Cortex of kidney (tissue), 1 donor: Measurements from ENCODE around the gene GMPPA.

Experiments
- DNase-seq: peaks from one replicate; lab custom pipeline; 2025; lab: John Stamatoyannopoulos, UW

GMPPA gene

DNA sequence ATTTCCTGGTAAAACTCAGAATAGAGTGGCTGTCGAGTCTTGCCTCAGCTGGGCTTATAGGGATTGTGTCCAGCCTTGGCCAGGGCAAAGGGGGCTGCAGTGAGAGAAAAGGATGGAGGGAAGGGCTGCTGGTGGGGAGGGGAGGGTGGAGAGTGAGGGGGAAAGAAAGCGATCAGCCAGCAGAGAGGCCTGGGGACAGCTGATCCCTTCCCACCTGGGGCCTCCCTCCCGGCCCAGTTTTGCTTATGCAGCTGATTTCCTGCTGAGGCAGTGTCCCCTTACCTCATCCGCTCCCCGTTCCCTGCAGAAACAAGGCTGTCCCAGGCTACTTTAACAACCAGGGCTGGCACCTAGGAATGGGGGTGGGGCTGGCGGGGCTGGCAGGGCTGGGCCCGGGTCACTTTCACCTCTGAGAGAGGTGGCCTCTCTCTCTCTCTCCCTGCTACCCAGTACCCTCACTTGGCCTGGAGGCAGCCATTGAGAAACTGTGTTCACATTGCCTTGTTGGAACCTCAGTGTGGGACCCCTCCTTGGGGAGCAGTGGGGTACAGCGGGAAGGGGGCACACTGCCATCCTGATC is 12.2 kb upstream of the GMPPA start:
- DNase-seq, result no peak

DNA sequence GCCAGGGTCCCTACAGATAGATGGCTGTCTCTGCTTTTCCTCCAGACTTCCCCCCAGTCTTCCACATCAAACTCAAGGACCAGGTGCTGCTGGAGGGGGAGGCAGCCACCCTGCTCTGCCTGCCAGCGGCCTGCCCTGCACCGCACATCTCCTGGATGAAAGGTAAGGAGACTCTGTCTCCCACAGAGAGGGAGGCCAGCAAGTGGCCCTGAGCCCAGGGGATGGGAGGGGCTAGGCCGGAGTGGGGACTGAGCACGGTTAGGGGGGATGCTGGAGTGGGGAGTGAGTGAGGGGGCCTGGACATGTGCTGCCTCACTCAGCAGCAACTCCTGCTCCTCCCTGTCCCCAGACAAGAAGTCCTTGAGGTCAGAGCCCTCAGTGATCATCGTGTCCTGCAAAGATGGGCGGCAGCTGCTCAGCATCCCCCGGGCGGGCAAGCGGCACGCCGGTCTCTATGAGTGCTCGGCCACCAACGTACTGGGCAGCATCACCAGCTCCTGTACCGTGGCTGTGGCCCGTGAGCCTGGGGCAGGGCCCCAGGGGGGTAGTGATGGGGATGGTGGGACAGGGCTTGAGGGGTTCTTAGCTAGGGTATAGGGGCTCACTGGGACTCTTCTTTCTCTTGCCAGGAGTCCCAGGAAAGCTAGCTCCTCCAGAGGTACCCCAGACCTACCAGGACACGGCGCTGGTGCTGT is 10.4 kb upstream of the GMPPA start:
- DNase-seq, result no peak

- DNase-seq, result no peak
Observed at GRCh38 chr2:219488844-219489194, 9.9 kb upstream of the GMPPA start.

GRCh38 chr2:219489315-219489714 is 9.4 kb upstream of the GMPPA start:
- DNase-seq, result no peak

DNA sequence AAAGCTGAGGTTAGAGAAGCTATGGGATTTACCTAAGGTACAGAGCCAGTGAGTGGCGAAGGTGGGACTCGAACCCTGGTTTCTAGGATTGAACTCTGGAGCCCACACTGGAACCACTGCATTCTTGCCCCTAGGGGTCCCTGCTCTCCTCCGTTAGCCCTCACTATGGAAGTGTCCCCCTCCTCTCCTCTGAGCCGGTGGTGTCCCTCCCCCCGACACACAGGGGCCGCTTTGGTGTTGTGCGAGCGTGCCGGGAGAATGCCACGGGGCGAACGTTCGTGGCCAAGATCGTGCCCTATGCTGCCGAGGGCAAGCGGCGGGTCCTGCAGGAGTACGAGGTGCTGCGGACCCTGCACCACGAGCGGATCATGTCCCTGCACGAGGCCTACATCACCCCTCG is 8.5 kb upstream of the GMPPA start:
- no peak for DNase-seq

- no peak for DNase-seq
Observed at GRCh38 chr2:219490600-219491130, 8.0 kb upstream of the GMPPA start.

GRCh38 chr2:219491278-219491963 is 7.3 kb upstream of the GMPPA start:
- no peak for DNase-seq

DNA sequence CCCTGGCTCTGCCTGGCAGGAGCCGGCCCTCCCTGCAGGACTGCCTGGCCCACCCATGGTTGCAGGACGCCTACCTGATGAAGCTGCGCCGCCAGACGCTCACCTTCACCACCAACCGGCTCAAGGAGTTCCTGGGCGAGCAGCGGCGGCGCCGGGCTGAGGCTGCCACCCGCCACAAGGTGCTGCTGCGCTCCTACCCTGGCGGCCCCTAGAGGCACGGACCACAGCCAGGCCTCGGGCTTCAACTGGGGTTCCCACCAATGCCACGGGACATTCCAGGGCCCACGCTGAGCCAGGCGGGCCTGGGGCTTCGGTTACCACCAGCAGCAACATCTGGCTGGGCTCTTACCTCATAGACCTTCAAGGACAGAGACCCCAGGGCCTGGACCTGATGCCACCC is 6.1 kb upstream of the GMPPA start:
- no peak for DNase-seq

DNA sequence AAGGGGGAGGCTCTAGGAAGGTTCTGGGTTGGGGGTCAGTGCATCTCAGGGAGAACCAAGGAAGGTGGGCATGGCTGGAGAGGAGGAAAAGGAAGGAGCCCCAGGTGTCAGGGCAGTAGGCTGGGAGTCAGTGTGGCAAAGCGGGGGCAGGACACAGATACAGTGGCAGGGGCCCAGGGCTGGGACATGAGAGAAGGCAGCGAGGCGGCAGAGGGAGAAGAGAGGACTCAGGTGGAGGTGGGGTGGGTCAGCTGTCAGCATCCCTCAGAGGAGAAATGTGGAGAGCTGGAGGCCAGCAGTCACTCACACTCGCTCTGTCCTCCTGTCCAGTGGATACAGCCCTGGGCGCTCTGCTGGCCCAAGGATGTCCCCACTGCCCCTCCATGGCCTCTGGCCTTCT is 5.6 kb upstream of the GMPPA start:
- no peak for DNase-seq

DNA sequence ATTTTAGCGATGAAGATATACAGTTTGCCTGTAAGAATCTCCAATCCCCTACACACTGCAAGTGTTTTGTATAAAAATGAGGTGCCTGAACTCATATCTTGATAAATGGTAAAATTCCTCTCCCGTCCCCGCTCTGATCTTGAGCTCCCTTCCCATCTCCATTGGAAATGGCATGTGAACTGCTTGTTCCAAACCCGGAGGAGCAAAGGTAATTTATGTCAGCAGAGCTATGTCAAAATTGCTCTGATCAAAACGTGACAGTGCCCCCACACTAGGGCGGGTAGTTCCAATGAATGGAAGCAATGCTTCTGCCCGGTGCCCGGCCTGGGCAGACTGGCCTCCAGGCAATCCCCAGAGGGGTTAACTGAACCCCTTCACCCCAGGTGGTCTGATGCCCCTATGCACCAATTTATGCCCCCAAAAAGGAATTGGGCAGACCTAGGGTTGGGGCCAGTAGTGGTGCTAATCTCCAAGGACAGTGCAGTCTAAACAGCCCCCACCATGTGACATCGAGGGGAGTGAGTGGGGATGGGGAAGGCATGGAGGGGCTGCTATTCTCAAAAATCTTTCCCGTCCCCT is 3.6 kb upstream of the GMPPA start:
- DNase-seq, result no peak

- DNase-seq, result no peak
Observed at GRCh38 chr2:219495531-219496122, 3.1 kb upstream of the GMPPA start.

- DNase-seq, result no peak
Observed at GRCh38 chr2:219496247-219496824, 2.4 kb upstream of the GMPPA start.

DNA sequence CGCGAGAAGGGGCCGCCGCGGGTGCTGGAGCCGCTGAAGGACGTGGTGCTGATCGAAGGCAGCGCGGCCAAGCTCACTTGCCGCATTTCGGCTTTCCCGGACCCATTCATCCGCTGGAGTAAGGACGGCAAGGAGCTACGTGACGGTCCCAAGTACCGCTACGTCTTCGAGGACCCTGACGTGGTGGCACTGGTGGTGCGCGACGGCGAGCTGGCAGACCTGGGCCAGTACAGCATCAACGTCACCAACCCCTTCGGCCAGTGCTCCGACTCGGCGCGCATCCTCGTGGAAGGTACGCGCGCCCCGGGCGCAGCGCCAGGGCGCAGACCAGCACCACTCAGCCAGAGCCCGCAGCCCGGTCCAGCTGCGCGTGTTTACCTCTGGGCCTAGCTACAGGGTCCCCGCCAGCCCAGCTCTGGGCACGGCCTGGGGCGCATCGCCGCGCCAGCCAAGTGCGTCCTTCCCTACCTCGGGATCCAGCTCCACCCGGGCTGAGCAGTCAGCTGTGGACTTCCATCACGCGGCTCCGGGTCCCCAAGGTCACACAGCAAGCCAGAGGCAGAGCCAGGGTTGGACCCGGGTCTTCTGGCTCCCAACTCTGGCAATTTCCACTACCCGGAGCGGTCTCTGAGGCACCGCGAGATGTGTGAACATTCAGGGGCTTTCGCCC is 1.7 kb upstream of the GMPPA start:
- no peak for DNase-seq

GRCh38 chr2:219497495-219498279 is 1.0 kb upstream of the GMPPA start:
- DNase-seq, result no peak

DNA sequence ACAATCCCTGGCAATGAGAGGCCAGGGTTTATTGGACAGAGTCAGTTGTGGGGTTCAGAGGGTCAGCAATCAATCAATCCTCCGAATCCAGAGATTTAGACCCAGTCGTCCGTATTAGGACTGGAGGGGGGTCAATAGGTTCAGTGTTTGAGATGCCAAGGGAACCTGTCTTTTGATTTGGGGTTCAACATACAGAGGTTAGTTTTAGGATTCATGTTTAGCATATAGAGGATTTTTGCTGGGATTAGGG is 292 bp downstream of the GMPPA start:
- DNase-seq, result no peak

DNA sequence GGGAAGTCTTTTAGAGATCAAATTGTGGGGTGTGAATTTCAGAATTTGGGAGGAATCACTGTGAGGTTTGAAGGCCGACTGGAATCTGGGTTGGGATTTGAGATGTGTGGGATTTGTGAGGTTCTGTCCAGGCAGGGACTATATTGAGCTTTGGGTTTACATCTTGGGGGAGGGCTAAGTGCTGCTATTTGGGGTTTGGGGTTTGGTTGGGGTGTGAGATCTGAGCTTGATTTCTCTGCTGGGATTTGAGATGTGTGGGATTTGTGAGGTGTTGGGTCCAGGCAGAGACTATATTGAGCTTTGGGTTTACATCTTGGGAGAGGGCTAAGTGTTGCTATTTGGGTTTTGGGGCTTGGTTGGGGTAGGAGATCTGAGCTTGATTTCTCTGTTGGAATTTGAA is 864 bp downstream of the GMPPA start:
- no peak for DNase-seq

GRCh38 chr2:219500135-219500534 is 1.4 kb downstream of the GMPPA start:
- no peak for DNase-seq

- no peak for DNase-seq
Observed at GRCh38 chr2:219501849-219502248, 3.2 kb downstream of the GMPPA start.

GRCh38 chr2:219502618-219503017 is 3.9 kb downstream of the GMPPA start:
- DNase-seq, result no peak

GRCh38 chr2:219505585-219505984 is 6.9 kb downstream of the GMPPA start:
- DNase-seq, result no peak

GRCh38 chr2:219506153-219506801 is 7.6 kb downstream of the GMPPA start:
- DNase-seq, result no peak
